HK-2 (cell line): ENCODE data around the gene MYO1E.

Experiments
- DNase-seq: peaks from one replicate; pipeline ENCODE4 v3.0.0-alpha.2; 2018; ENCODE audit not compliant: unreplicated experiment

The MYO1E gene

DNA sequence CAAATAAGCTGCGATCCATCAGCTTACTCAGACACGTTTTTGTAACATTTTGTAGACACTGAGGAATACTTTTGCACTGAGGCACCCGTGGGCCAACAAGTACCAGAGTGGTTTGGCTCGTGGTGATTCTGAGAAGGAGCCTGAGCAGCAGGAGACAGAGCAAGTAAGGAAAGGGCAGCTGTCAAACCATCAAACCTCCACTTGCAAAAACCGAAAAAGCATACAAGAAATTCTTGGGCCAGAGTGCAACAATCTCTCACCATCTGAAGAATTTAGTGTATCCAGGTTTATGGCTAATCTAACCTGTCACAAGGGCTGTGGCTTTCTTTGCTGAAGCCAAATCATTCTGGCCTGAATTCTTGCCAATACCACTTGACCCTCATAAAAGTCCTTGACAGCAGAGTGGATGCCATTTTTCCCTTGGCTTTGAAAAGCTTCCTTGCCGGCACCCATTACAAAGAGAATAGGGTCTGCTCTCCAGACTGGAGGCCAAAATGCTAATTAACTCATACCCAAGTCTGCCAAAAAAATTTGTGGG is 56.7 kb downstream of the MYO1E start:
- DNase-seq: no peak

GRCh38 chr15:59313641-59314332 is 58.9 kb downstream of the MYO1E start:
- no peak for DNase-seq

GRCh38 chr15:59312205-59312604 is 60.5 kb downstream of the MYO1E start:
- DNase-seq: no peak

DNA sequence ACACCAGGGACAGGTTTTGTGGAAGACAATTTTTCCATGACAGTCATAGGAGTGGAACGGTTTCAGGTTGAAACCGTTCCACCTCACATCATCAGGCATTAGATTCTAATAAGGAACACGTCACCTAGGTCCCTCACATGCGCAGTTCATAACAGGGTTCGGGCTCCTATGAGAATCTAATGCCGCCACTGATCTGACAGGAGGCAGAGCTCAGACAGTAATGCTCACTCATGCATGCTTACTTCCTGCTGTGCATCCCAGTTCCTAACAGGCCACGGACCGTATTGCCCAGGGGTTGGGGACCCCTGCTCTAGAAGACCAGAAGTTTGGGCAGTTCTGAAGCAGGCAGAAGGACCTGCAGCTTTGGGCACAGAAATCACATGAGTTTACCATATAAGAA is 61.5 kb downstream of the MYO1E start:
- DNase-seq: no peak

GRCh38 chr15:59309405-59309804 is 63.3 kb downstream of the MYO1E start:
- no peak for DNase-seq

- no peak for DNase-seq
Observed at GRCh38 chr15:59307165-59307537, 65.5 kb downstream of the MYO1E start.

GRCh38 chr15:59306520-59307164 is 66.0 kb downstream of the MYO1E start:
- no peak for DNase-seq

DNA sequence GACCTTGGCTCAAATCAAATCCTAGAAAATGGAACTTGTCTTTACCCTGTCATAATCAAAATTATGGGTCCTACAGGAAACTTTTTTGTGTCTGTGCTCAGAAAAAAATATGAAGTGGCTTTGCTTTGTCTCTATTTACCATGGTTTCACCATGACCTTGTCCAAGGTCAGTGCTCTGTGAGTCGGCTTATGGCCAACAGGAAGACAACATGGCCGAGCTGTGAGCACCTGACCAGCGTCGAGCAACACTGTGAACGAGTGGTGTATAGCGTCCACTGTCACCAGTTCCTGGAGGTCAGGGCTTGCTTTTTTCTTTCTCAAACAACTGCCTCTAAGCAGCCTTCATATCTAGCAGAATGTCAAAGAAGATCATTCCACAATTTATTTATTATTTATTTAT is 67.9 kb downstream of the MYO1E start:
- no peak for DNase-seq

GRCh38 chr15:59304034-59304795 is 68.5 kb downstream of the MYO1E start:
- peak; percentile 65 for DNase-seq

GRCh38 chr15:59303633-59304032 is 69.0 kb downstream of the MYO1E start:
- DNase-seq: no peak

GRCh38 chr15:59303136-59303535 is 69.5 kb downstream of the MYO1E start:
- DNase-seq: no peak

DNA sequence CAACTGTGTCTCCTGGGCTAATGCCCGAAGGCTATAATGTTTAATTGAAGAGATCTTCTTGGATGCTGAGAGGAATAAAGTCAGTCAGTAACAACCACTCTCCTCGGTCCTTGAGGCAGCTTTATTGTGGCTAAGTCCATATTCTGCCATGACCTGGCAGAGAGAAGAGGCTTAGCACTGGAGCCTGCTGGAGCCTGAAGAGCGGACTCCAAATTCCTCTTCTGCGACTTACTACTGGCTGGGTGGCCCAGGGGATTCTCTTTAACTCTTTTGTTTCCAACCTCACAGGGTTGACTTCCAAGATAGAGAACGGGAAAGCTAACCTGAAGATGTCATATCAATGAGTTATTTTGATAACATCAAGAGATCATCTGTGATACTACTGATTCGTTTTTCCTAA is 71.1 kb downstream of the MYO1E start:
- DNase-seq: no peak

DNA sequence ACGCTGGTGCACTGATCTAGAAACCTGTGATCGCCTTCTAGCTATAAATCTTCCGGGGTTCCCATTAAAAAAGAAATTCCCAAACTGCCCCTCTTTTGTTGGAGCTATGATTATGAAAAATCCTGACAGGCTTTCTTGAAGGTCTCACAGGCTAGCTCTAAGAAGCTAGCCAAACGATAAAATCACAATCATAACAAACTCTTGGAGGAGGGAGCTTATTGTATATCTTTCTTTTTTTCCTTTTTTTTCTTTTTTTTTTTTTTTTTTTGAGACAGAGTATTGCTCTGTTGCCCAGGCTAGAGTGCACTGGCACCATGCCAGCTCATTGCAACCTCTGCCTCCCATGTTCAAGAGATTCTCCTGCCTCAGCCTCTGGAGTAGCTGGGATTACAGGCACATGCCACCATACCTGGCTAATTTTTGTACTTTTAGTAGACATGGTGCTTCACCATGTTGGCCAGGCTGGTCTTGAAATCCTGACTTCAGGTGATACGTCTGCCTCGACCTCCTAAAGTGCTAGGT is 72.0 kb downstream of the MYO1E start:
- DNase-seq: no peak

DNA sequence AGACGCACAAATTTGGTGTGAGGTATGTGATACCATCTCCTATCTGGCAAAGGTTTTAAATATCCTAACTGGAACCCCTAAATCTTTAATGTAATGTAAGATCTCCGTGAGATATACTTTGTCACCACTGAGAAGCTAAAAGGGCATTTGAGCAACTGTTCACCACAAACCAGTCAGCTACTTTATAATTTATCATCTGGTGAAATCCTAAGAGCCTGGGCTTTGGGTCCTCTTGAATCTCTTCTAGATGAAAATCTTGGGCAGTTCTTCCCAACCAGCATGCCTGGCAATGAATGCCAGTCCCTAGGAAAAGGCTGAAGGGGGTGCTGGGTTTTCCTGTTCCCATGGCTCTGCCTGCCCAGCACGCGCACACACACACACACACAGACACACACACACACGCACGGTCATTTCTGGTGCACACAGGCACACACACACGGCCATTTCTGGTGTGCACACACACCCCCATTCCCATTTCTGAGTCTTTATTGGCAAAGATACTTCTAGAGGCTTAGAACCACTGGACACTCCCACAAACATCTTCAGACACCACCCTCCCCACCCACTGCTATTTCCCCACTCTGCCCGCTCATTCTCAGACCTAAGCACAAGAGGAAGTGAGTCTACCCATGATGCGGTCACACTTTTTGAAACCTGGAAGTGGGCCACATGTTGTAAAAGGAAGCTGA is 72.6 kb downstream of the MYO1E start:
- DNase-seq: peak; percentile 79

- DNase-seq: no peak
Observed at GRCh38 chr15:59298854-59299250, 73.8 kb downstream of the MYO1E start.

GRCh38 chr15:59298225-59298853 is 74.3 kb downstream of the MYO1E start:
- peak; percentile 67 for DNase-seq

DNA sequence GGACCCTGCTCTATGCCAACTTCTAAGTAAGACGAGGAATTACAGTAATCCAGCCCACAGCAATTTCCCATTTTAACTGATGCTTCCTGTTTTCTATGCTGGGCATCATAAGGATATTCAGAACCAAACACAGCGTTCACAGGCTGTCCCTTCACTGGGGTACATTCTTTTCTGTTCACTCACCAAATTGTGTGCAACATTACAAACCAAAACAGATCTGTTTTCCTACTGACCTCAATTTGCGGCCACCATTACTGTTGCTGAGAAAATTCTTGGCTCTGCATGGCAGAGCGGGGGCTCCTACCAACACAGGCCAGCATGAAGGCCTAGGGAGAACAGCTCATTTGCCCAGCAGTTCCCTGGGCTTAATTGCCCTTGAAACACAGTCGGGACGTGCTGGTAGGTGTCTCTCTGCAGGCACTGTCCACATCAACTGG is 76.5 kb downstream of the MYO1E start:
- DNase-seq: peak; percentile 56

DNA sequence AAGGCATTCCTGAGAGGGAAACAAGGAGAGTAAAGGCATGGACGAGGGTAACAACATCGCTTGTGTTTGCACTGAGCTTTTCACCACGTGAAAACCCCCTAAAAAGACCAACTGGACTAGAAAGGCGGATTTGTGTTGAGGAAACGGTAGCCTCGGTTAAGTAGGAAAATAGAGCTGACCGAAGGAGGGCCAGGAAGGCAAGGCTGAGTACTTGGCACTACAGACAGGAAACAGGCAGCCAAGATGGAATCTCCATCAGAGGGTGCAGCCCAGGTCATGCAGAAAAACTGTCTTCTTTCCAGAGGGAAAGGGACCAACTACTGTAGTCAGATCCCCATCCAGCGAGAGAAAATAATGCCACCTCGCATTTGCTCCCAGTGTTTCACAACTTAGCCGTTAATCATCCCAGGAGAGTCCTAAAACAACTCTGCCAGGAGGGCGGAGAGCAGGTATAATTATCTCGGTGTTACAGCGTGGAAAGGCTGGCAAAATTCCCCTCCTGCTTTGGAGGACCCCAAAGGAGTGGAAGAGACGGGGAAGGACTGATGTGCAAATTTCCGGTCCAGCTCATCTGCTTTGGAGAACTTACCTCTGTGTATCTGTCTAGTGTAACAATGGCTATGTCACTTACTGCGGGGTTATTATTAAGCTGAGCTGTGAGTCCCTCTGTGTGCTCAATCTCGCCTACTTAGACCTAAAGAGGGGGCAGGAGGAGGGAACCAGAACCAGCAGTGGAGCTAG is 77.2 kb downstream of the MYO1E start:
- peak; percentile 47 for DNase-seq

DNA sequence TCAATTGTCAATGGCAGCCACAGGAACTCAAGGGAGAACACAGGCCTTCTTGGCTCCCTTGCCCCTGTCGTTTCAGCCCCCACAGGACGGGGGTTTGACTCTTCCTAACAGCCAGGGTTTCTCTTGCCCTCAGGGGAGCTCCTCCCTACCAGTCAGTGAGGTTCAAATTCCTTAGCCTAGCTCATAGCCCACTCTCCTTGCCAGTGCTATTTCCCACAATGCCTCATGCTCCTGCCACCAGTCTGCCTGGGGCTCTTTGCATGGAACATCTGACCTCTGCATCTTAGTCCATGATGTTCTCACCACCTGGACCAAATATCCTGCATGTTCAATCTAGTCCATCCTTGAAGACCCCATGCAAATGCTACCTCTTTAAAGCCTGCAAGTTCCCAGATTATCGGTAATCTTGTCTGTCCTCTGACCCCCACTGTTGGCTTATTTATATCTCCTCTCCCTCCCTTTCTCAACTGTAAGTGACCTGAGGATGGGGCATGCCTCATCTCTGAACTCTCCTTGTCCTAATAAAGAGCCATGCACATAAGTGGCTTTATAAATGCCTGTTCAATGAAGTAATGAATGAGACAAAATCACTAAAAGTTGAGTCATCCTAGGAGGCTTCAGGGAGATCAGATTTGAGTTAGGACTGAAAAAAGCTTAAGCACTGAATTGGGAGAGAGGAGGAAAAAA is 78.0 kb downstream of the MYO1E start:
- DNase-seq: no peak
